ENCODE data around the gene FAM20C. TPM values are rescaled to one million over a fixed set of nuclear protein-coding genes. Genes with fewer than 3 reads are reported as not detected.

Gene FAM20C
- total and polyA plus RNA-seq, 2 of the 8 experiments (the other 6 are each of a cell fraction or from before 2014, with no cell fraction given): 9.5 to 34.8 TPM

- TF ChIP-seq EGR1 (IDR thresholded peaks at IDR 0.05; ENCODE audit: borderline replicate concordance, low read depth, low read length): no peak
- TF ChIP-seq BRCA1 (IDR thresholded peaks at IDR 0.05; ENCODE audit: low read depth, low read length): no peak
- TF ChIP-seq CHD7 (IDR thresholded peaks at IDR 0.05; ENCODE audit: insufficient replicate concordance, low read length): no peak
- no peak for TF ChIP-seq MAX (IDR thresholded peaks at IDR 0.05)
- no peak for TF ChIP-seq RNF2 (IDR thresholded peaks at IDR 0.05; ENCODE audit: borderline replicate concordance, low read depth, low read length, missing control alignments, poor library complexity, severe bottlenecking)
- TF ChIP-seq POU5F1 (IDR thresholded peaks at IDR 0.05; ENCODE audit: low read depth, low read length): no peak
- TF ChIP-seq CEBPB (IDR thresholded peaks at IDR 0.05; ENCODE audit: low read depth, low read length): no peak
- TF ChIP-seq CTBP2 (IDR thresholded peaks at IDR 0.05; ENCODE audit: borderline replicate concordance, insufficient read depth, insufficient read length, low read length): no peak
- TF ChIP-seq KDM5A (IDR thresholded peaks at IDR 0.05; ENCODE audit: low read length): no peak
- no peak for TF ChIP-seq POLR2A (IDR thresholded peaks at IDR 0.05; ENCODE audit: control extremely low read depth in 1 of 2, low read depth in 2 of 2, low read length in 2 of 2)
- no peak for TF ChIP-seq GTF2F1 (IDR thresholded peaks at IDR 0.05; ENCODE audit: borderline replicate concordance, low read depth, low read length)
These were observed 36.9 kb upstream of the FAM20C start (continued) for GRCh38 chr7:155469-155900.
